H1 (cell line): ENCODE results near the gene ATP2C1. TPM values are rescaled to one million over a fixed set of nuclear protein-coding genes. Genes with fewer than 3 reads are reported as not detected.

ENCODE experiments used
- CTCF ChIA-PET: fragments of 300-600 bp; sonication (Branson Sonifier 250); formaldehyde crosslinking; loops from one replicate; lab custom pipeline; 2021; ENCODE audit not compliant: partially characterized antibody; lab: Charles Lee
- POLR2A ChIA-PET: fragments of 300-600 bp; sonication (Branson Sonifier 250); formaldehyde crosslinking; loops from one replicate; lab custom pipeline; 2021; ENCODE audit warnings: inconsistent platforms; ENCODE audit not compliant: partially characterized antibody; lab: Charles Lee
- DNase-seq, 2 experiments: peaks; one replicate each; pipeline versions ENCODE4 v3.0.0 to v3.0.0-alpha.2; 2010 to 2022; ENCODE audit warnings: low spot score in 2 of 2, low read depth in 1 of 2, mixed read lengths in 1 of 2
- FAIRE-seq: peaks from 2 replicates; lab custom pipeline; 2011; peaks lifted over from hg19 to GRCh38; lab: Jason Lieb, UNC
- H2AFZ ChIP-seq: 2 replicates; pipeline ENCODE4 v1.8.1; 2012; ENCODE audit warnings: low read length, inconsistent platforms
- H2AK5ac ChIP-seq: 2 replicates; pipeline ENCODE4 v1.6.1; 2013; ENCODE audit warnings: low read depth, low read length
- H2BK120ac ChIP-seq: replicated peaks from 2 replicates; pipeline ENCODE3; 2013; ENCODE audit warnings: low read depth, low read length, inconsistent platforms
- H2BK12ac ChIP-seq: 2 replicates; pipeline ENCODE4 v1.6.1; 2013; ENCODE audit warnings: low read depth, low read length
- H2BK15ac ChIP-seq: 2 replicates; pipeline ENCODE4 v1.6.1; 2013; ENCODE audit warnings: low read length
- H2BK20ac ChIP-seq: 2 replicates; pipeline ENCODE4 v1.6.1; 2013; ENCODE audit warnings: low read length
- H2BK5ac ChIP-seq: 2 replicates; pipeline ENCODE4 v1.6.1; 2013; ENCODE audit warnings: low read depth, low read length
- H3K14ac ChIP-seq: 2 replicates; pipeline ENCODE4 v1.6.1; 2013; ENCODE audit warnings: inconsistent platforms; ENCODE audit not compliant: insufficient read length
- H3K18ac ChIP-seq: 2 replicates; pipeline ENCODE4 v1.6.1; 2013; ENCODE audit warnings: low read length; ENCODE audit errors: extremely low read depth
- H3K23ac ChIP-seq: 2 replicates; pipeline ENCODE4 v1.6.1; 2013; ENCODE audit warnings: inconsistent platforms; ENCODE audit not compliant: insufficient read length
- H3K23me2 ChIP-seq: 2 replicates; pipeline ENCODE4 v1.6.1; 2013; ENCODE audit warnings: low read depth, low read length
- H3K27ac ChIP-seq: 2 replicates; pipeline ENCODE4 v1.6.1; 2011; ENCODE audit warnings: low read depth, low read length, inconsistent platforms
- H3K27me3 ChIP-seq, 4 experiments: replicated peaks in 1 of 4; 1 replicate in 1 of 4; 2 replicates in 3 of 4; pipeline versions ENCODE4 v1.6.1 to v1.8.1; 2011 to 2013; ENCODE audit warnings: low read length in 3 of 4, mild to moderate bottlenecking in 3 of 4, inconsistent platforms in 2 of 4, mixed read lengths in 2 of 4, moderate library complexity in 1 of 4; ENCODE audit not compliant: control insufficient read depth in 3 of 4, insufficient read depth in 3 of 4; ENCODE audit errors: extremely low read depth in 1 of 4
- H3K36me3 ChIP-seq, 4 experiments: 2 replicates each; pipeline versions ENCODE4 v1.6.1 to v1.8.1; 2011 to 2013; ENCODE audit warnings: mild to moderate bottlenecking in 4 of 4, low read length in 3 of 4, moderate library complexity in 2 of 4, control low read depth in 1 of 4, inconsistent platforms in 1 of 4; ENCODE audit not compliant: insufficient read depth in 4 of 4, control insufficient read depth in 2 of 4
- H3K4ac ChIP-seq: replicated peaks from 2 replicates; pipeline ENCODE3; 2013; ENCODE audit warnings: low read length, low read depth, mixed read lengths, inconsistent platforms; ENCODE audit not compliant: insufficient read length
- H3K4me1 ChIP-seq, 4 experiments: replicated peaks in 1 of 4; 1 replicate in 1 of 4; 2 replicates in 3 of 4; pipeline versions ENCODE4 v1.6.1 to v1.8.1; 2011 to 2013; ENCODE audit warnings: low read length in 3 of 4, inconsistent platforms in 2 of 4, mixed read lengths in 1 of 4; ENCODE audit not compliant: insufficient read depth in 4 of 4, control insufficient read depth in 3 of 4
- H3K4me2 ChIP-seq, 2 experiments: 2 replicates each; pipeline versions ENCODE4 v1.6.1 to v1.8.1; 2011 to 2013; ENCODE audit warnings: low read depth in 2 of 2, low read length in 2 of 2, control low read depth in 1 of 2, inconsistent platforms in 1 of 2, mild to moderate bottlenecking in 1 of 2; ENCODE audit not compliant: insufficient read depth in 1 of 2
- H3K4me3 ChIP-seq, 4 experiments: fragments of 200-600, 300-600 bp in 1 of 4; sonication (generic), shearing (Covaris generic), sonication (Bioruptor Twin) in 1 of 4; 2 replicates each; pipeline versions ENCODE4 v1.5.1 to v1.8.1; 2011 to 2016; ENCODE audit warnings: low read length in 4 of 4, low read depth in 3 of 4, control low read depth in 2 of 4, inconsistent platforms in 2 of 4, mild to moderate bottlenecking in 2 of 4, mixed read lengths in 1 of 4, moderate library complexity in 1 of 4; ENCODE audit not compliant: insufficient read depth in 2 of 4; ENCODE audit errors: extremely low read depth in 1 of 4
- H3K56ac ChIP-seq: replicated peaks from 2 replicates; pipeline ENCODE3; 2013; ENCODE audit warnings: low read depth, mild to moderate bottlenecking, mixed read lengths, low read length, inconsistent platforms; ENCODE audit not compliant: insufficient read length
- H3K79me1 ChIP-seq: 2 replicates; pipeline ENCODE4 v1.6.1; 2013; ENCODE audit warnings: low read depth, low read length, control low read depth
- H3K79me2 ChIP-seq, 2 experiments: 2 replicates each; pipeline versions ENCODE4 v1.6.1 to v1.8.1; 2012 to 2013; ENCODE audit warnings: low read length in 2 of 2, mild to moderate bottlenecking in 2 of 2, inconsistent platforms in 1 of 2; ENCODE audit not compliant: insufficient read depth in 2 of 2, control insufficient read depth in 1 of 2
- H3K9ac ChIP-seq, 4 experiments: replicated peaks in 1 of 4; 1 replicate in 1 of 4; 2 replicates in 3 of 4; pipeline versions ENCODE4 v1.6.1 to v1.8.1; 2011 to 2013; ENCODE audit warnings: low read depth in 3 of 4, low read length in 3 of 4, control low read depth in 2 of 4, mild to moderate bottlenecking in 2 of 4, moderate library complexity in 2 of 4, inconsistent platforms in 1 of 4; ENCODE audit errors: extremely low read depth in 1 of 4
- H3K9me3 ChIP-seq, 2 experiments: 2 replicates each; pipeline versions ENCODE4 v1.6.1 to v1.8.1; 2012 to 2013; ENCODE audit warnings: mild to moderate bottlenecking in 2 of 2, moderate library complexity in 2 of 2, control low read depth in 1 of 2, inconsistent platforms in 1 of 2, low read depth in 1 of 2, low read length in 1 of 2, mixed read lengths in 1 of 2; ENCODE audit not compliant: insufficient read depth in 2 of 2
- H4K20me1 ChIP-seq, 2 experiments: replicated peaks in 1 of 2; 2 replicates each; pipeline versions ENCODE3 to v1.8.1; 2011 to 2013; ENCODE audit warnings: inconsistent platforms in 2 of 2, low read length in 2 of 2, mild to moderate bottlenecking in 1 of 2; ENCODE audit not compliant: insufficient read depth in 2 of 2, control insufficient read depth in 1 of 2
- H4K5ac ChIP-seq: 2 replicates; pipeline ENCODE4 v1.6.1; 2013; ENCODE audit warnings: low read length, low read depth, mixed read lengths, inconsistent platforms; ENCODE audit not compliant: insufficient read length
- H4K8ac ChIP-seq: 2 replicates; pipeline ENCODE4 v1.8.0; 2013; ENCODE audit warnings: mild to moderate bottlenecking, moderate library complexity, low read length, inconsistent platforms; ENCODE audit not compliant: insufficient read depth; ENCODE audit errors: extremely low read depth
- H4K91ac ChIP-seq: replicated peaks from 2 replicates; pipeline ENCODE3; 2013; ENCODE audit warnings: low read length, mixed read lengths, inconsistent platforms; ENCODE audit not compliant: insufficient read length
- TBP ChIP-seq: IDR thresholded peaks from 2 replicates; pipeline ENCODE4 v1.6.1; 2011; ENCODE audit warnings: low read depth, low read length, improper control_type of control experiment
- TCF12 ChIP-seq: IDR thresholded peaks from 2 replicates; pipeline ENCODE4 v1.6.1; 2011; ENCODE audit warnings: low read depth, mild to moderate bottlenecking, low read length
- WGBS, 2 experiments: shearing (Covaris generic) in 1 of 2; methylation state at CpG; one replicate each; pipeline versions ENCODE4 v1.1.6 to v1.1.7; 2013 to 2015; ENCODE audit warnings: low lambda C conversion rate in 2 of 2, mixed read lengths in 2 of 2, inconsistent platforms in 1 of 2, low coverage in 1 of 2, missing lambda C conversion rate in 1 of 2; ENCODE audit not compliant: insufficient replicate concordance in 2 of 2, insufficient coverage in 1 of 2, insufficient read length in 1 of 2; ENCODE audit errors: extremely low coverage in 1 of 2, missing lambda C conversion rate in 1 of 2; 5-methylcytosine and 5-hydroxymethylcytosine counted together
- polyA plus RNA-seq, 7 experiments: library from polyadenylated mRNA; depleted of rRNA in 3 of 7; stranded (reverse) in 5 of 7; unstranded in 2 of 7; fragments of >200 nt in 5 of 7; fragments of 200-250 nt in 2 of 7; gene quantifications; 1 replicate in 5 of 7; 2 replicates in 1 of 7; 4 replicates in 1 of 7; pipeline versions ENCODE4 v1.2.1 to v1.2.3, GENCODE V29; 2011 to 2013; ENCODE audit warnings: missing spikeins in 2 of 7, mixed read lengths in 2 of 7
- total RNA-seq: library from RNA; stranded (reverse); fragmentation: NEBNext Ultra II Directional; extraction: Animal tissue kit (Norgen Biotek cat#: 25700); gene quantifications from 2 replicates; pipeline ENCODE4 v1.2.1, GENCODE V29; 2021

ATP2C1 gene
- total and polyA plus RNA-seq, 2 of the 8 experiments (the other 6 are each of a cell fraction or from before 2014, with no cell fraction given): 50.7 to 68.5 TPM

- H4K20me1 ChIP-seq: no peaks in the 10 kb centered on the region
- H4K91ac ChIP-seq: no peak overlapping the region
- ChIA-PET POLR2A (no interaction called here), CTCF (no interaction called here)
- no peaks in the 10 kb centered on the region for H3K79me1 ChIP-seq
- H3K27me3 ChIP-seq: no peaks in the 10 kb centered on the region
- H3K23ac ChIP-seq: no peak overlapping the region
- H4K5ac ChIP-seq: no peak overlapping the region
- H3K36me3 ChIP-seq: peaks cover 3 to 40% (median 9%) of the 10 kb centered on the region in 4 experiments; a peak in 6 of 8 replicates
- no peak overlapping the region for H3K4me3 ChIP-seq
- H3K23me2 ChIP-seq: no peaks in the 10 kb centered on the region
- H3K56ac ChIP-seq: no peak overlapping the region
- H3K9me3 ChIP-seq: no peaks in the 10 kb centered on the region
- no peaks in the 10 kb centered on the region for H3K79me2 ChIP-seq
- no peak overlapping the region for H2BK20ac ChIP-seq
- no peak overlapping the region for H2BK120ac ChIP-seq
- no peak overlapping the region for H2BK12ac ChIP-seq
- no peak for TF ChIP-seq TBP
- no peak for TF ChIP-seq TCF12
- no peak overlapping the region for H2AK5ac ChIP-seq
- H3K14ac ChIP-seq: no peak overlapping the region
- H2BK15ac ChIP-seq: no peak overlapping the region
- no peak overlapping the region for H3K4ac ChIP-seq
- no peak overlapping the region for H3K4me2 ChIP-seq
- no peak overlapping the region for H3K27ac ChIP-seq
- no peak overlapping the region for H4K8ac ChIP-seq
- WGBS, 2 experiments: 100% methylated on average over 1 of the region's 1 CpG; no CpG with 5 or more reads in 1 of the 2 experiments
- no peak overlapping the region for H2BK5ac ChIP-seq
- H3K18ac ChIP-seq: no peak overlapping the region
- no peaks in the 10 kb centered on the region for H3K4me1 ChIP-seq
- FAIRE-seq: no peak
- H3K9ac ChIP-seq: no peak overlapping the region
- H2AFZ ChIP-seq: no peak overlapping the region
- DNase-seq: no peak
Measured at GRCh38 chr3:131001071-131001470, 107.2 kb downstream of the ATP2C1 start.
